DMS 273 (cell line): ENCODE results near the gene THSD4.
"Not testable (repeated sequence)": the region's sequence is repeated elsewhere in the genome, so short reads cannot be mapped to it uniquely, and the experiment has no call there.

Experiments used
- DNase-seq: peaks from one replicate; lab custom pipeline; 2025; ENCODE audit not compliant: unreplicated experiment; lab: John Stamatoyannopoulos, UW

Gene THSD4

GRCh38 chr15:71145648-71146047 lies 30.4 kb downstream of the THSD4 start:
- no peak for DNase-seq

DNA sequence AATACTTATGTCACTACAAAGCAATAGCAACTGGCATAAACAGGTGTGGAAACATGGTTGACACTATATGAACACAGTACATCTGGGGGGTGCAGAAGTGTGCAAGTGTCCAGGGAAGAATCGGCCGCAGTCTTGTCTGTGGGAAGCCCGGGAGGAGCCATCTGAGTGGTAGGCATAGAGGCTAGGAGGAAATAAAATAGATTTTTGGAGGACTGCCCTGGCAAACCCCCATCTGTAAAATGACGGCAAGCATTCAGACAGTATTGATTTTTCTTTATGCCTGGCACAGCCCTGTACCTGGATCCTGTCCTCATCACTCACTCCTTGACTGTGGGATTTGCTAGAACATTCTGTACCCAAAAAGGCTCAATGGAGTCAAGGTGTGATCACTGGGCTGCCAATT lies 31.3 kb downstream of the THSD4 start:
- DNase-seq = no peak

- DNase-seq = no peak
These were observed 32.8 kb downstream of the THSD4 start for GRCh38 chr15:71148048-71148447.

DNA sequence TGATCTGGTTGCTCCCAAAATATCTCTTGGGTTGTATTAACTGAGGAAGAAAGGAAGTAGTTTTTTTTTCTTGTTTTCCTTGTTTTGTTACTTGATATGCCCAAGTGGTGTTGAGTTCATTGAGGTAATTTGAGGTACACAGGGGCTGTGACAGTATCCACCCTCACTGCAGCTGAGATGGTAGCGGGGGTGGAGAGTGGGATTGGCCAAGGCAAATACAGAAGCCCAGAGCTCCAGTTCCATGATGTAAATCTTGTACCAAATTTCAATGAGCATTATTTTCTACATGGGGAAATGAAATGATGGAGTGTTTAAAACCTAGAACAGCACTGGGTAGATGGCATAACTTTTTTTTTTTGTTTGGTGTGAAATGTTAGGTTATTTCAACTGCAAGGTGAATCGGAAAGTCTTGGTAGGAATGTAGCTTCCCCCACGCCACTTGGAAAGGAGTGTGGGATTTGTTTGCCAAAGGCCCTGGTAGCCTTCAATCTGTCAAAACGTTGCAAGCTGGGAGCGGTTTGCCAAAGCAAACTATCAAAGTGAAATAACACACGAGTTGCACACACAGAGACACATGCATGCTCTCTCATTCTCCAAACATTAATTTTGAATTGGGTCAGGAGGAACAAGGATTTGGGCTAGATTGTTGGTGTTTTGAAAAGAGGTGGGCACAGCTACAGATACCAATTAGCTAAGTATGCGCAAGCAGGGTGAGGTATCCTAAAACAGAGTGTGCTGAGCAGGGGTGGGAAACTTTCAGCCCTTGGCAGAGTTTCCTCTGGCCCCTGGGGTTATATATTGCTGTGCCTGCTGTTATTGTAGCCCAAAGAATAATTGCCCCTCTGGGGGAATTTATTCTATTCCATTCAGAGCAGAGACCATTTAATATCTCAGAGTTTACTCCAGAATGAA lies 34.6 kb downstream of the THSD4 start:
- DNase-seq = peak; percentile 6

DNA sequence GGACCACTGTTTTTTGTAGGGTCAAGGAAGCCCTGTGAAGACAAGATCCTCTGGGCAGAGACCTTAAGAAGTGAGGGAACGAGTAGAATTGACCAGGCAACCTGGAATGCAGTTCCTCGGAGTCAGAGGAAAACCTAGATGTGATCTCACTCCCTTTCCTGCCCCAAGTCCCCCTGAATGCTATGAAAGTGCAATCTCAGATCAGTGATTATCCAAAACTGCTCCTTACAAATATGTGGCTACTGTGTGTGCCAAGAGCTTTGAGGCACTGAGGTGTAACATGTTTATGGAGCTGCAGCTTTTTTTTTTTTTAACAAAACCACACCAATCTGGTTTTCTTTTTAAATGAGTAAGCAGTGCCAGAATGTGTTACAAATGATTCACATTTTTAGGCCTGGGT lies 35.8 kb downstream of the THSD4 start:
- no peak for DNase-seq

DNA sequence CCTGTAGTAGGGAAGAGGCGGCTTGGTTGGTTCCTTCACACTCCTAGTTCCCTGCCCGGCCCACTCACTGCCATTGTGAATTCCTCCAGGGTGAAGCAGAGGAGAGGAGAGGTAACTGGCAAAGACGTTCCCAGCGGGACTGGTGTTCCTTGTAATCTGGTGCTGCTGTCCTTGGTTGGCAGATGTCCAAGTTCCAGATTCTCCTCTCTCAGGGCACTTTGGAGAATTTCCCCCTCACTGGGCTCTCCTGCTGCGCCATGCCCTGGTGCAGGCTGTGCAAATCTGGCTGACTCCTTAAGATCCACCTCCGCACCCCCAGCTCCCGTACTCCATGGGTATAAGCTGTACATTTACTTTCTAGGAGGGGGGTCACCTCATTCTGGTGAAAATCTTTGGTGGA lies 37.3 kb downstream of the THSD4 start:
- DNase-seq = peak; percentile 2

GRCh38 chr15:71153823-71154524 lies 38.7 kb downstream of the THSD4 start:
- peak; percentile 14 for DNase-seq

DNA sequence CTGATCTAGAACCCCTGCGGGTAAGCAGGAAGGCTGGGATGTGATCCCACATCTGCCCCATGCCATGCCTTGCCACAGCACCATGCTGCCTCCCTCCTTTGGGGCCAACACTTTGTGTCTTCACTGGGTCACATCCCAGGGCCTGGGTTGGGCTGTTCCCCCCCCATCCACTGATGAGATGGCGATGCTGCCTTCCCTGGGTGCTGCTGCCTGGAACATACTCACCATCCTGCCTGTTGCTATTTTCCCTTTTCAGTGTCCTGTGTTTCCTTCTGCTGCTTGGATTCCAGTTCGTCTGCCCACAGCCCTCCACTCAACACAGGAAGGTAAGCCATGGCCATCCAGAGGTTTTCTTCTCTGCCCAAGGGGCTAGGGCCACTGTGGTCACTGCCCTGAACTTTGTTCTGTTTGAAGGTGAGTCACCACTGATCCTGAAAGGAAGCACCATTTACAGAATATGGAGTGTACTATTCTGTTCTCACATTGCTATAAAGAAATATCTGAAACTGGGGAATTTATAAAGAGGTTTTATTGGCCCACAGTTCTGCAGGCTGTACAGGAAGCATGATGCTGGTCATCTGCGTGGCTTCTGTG lies 39.4 kb downstream of the THSD4 start:
- no peak for DNase-seq

GRCh38 chr15:71155534-71155933 lies 40.3 kb downstream of the THSD4 start:
- no peak for DNase-seq

GRCh38 chr15:71160976-71161375 lies 45.7 kb downstream of the THSD4 start:
- no peak for DNase-seq

- no peak for DNase-seq
These were observed 47.0 kb downstream of the THSD4 start for GRCh38 chr15:71162309-71162708.

DNA sequence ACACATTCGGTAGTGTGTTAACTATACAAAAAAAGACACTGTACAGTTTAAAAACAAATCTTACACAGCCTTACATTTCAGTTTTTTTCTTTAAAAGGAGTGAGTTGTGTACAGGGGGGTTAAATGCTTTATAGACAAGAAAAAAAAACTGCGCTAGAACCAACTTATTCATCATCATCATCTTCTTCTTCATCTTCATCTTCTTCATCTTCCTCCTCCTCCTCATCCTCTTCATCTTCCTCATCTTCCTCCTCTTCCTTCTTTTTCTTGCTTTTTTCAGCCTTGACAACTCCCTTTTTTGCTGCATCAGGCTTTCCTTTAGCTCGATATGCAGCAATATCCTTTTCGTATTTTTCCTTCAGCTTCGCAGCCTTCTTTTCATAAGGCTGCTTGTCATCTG lies 49.3 kb downstream of the THSD4 start:
- DNase-seq = not testable (repeated sequence)

- no peak for DNase-seq
These were observed 52.3 kb downstream of the THSD4 start for GRCh38 chr15:71167445-71168165.

- DNase-seq = no peak
These were observed 53.0 kb downstream of the THSD4 start for GRCh38 chr15:71168166-71168834.

DNA sequence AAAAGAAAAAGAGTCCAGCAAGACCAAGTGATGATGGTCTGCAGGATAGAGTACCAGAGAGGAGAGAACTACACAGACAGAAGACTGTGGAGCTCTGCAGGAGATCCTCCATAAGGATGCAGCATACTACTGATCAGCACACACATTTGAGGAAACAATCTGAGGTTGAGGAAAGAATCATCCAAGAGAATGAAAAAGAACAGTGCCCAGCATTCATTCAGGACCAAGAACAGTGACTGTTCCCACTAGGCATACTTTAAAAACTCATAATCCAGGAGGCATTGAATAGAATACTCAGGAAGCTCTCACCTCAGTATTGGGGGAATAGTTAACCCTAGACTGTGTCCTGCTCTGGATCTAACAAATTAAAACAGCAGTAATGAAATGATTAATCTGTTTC lies 54.9 kb downstream of the THSD4 start:
- DNase-seq = no peak

GRCh38 chr15:71171195-71171594 lies 55.9 kb downstream of the THSD4 start:
- DNase-seq = no peak

DNA sequence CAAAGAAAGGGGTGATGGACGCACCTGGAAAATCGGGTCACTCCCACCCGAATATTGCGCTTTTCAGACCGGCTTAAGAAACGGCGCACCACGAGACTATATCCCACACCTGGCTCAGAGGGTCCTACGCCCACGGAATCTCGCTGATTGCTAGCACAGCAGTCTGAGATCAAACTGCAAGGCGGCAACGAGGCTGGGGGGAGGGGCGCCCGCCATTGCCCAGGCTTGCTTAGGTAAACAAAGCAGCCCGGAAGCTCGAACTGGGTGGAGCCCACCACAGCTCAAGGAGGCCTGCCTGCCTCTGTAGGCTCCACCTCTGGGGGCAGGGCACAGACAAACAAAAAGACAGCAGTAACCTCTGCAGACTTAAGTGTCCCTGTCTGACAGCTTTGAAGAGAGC lies 59.1 kb downstream of the THSD4 start:
- not testable (repeated sequence) for DNase-seq

DNA sequence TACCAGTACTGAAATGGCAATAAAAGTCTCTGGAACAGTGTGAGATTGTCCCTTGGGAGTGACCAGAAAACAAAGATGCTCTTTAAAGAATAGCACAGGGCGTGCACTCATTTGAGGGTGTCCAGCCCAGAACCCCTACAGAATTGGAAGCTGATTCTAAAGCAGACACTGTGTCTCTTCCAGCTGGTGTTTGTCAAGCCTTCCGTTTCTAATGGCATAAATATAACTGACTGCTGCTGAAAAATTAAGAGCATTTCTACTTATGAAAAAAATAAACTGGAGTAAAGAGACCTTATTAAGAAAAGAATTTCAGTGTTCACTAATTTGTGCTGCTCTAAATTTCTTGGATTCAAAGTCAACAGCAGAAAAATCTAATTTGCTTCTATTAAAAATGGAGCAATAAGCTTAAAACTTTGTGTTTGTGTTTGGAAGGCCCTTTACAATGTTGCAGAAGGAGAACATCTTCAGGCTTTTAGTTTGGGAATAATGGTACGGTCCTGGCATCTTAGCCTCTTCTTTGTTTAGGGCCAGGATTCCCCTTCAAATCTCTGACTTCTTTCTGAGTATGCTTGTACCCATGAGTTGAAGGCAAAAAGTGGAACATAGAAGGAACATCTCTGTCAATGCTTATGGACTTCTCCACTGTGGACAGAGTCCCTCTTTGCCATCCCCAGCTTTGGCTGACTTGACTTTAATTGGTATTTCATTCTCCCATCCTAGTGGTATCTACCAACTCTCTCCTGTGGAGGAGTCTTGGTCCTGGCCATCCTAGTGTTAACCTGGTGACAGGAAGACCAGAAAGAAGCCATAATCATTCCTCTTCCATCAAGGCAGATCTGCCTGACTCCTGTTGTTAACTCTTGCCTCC lies 65.9 kb downstream of the THSD4 start:
- DNase-seq = no peak

- DNase-seq = no peak
These were observed 67.3 kb downstream of the THSD4 start for GRCh38 chr15:71182522-71182921.

GRCh38 chr15:71183063-71183462 lies 67.8 kb downstream of the THSD4 start:
- DNase-seq = no peak
